HTR-8/SVneo (cell line): ENCODE results near the gene CFAP221.

ENCODE experiments used
- DNase-seq: peaks from one replicate; pipeline ENCODE4 v3.0.0; 2011; ENCODE audit warnings: low spot score, mixed read lengths; ENCODE audit not compliant: insufficient read length
- FAIRE-seq: peaks from 2 replicates; lab custom pipeline; 2011; peaks lifted over from hg19 to GRCh38; lab: Jason Lieb, UNC

CFAP221 gene

DNA sequence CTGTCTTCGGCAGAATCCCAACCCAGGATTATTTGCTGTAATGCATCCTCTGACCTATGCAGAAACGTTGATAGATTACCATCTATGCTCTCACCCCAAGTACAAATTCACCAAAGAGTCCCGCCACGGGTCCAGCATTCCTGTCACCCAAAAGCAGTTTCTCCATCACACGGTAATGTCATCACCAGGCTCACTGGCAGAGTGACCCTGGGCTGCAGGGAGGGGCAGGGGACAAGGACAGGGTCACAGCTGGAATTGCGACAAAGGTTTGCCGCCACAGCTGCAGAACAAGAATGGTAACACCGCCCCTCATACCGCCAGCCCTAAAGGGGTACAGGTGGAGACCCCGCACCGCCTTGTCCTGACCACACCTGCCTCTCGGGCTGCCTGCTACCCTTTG lies 94.0 kb downstream of the CFAP221 start:
- FAIRE-seq = no peak
- DNase-seq = no peak

DNA sequence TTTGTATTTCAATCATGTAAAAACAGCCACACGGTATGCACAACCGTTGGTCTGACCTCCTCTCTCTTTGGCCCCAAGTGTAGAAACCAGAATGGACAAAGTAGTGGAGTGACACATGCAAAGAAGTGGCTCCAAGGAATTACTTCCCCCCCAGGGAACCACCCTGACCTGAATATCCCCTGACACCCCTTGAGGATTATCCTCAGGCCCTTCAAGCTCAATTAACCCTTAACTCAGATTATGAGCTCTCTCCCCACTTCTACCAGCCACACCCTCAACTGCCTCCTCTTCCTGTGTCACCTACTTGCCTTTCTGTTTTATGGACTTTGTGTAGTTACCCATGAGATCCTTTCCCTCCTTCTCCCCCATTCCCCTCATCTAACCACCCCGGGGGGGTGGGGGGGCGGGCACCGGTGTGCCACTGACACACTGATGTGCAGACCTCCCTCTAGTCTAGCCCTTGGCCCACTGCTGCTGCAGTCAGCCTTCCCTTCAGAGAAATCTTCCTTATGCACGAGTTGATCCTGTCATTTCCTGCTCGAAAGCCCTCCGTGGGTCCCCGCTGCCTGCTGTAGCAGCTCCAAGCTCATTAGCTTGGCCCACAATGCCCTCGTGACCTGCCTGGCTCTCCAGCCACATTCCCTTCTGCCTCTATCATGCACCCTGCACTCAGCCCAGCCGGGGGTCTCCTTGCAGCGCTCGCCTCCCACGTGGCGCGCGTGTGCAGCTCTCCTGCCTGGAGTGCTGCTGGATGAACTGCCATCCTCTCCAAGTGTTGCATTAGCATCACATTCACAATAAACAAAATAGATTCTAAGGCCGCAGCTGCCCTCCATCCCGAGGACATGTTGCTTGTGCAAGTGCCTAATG lies 94.7 kb downstream of the CFAP221 start:
- no peak for FAIRE-seq
- DNase-seq = no peak

DNA sequence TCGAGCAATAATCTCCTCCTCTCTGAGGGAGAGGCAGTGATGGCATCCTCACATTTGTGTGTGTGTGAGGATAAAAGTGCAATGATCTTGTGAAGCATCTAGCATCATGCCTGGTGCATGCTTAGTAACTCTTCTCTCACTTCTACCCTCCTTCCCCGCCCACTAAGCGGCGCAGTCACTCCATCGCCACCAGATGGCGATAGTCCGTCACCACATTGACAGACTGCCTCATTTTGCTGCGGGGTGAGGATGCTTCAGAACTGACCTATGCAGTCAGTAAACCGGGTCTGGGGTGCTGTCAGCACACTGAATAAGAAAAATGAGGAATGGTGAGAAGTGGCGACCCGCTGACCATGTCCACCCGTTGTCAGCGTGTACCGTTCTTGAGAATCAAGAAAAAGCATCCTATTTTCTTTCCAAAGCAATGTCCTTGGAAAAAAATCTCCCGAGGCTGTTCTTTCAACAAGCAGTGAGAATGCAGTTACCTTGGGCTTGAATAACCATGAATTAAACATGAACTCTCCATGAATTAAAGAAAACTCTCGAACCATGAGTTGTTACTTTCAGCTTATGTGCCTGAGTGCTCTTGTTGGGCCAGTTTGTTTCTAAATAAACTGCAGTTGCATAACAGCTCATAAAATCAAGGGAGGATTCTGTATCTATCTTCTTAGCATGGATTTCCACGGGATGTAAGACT lies 97.5 kb downstream of the CFAP221 start:
- peak; percentile 89 for DNase-seq
- FAIRE-seq = peak; percentile 92

DNA sequence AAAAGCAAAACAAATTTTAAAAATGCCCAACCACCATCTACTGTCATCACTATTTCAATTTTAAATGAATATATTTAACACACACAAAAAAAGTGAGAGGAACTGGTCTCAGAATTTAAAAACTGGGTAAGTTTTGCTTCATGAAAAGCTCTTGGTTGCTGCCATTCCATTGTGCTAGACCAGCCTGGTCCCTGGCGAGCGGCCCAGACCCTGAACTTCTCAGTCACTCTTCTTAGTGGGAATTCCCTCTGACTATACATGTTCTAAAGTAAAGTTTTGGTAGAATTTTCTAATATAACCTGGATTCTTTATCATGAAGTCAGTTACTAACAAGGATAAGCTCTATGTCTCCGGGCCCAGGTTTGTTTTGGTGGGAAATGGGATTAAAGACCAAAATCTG lies 99.9 kb downstream of the CFAP221 start:
- FAIRE-seq = no peak
- no peak for DNase-seq

DNA sequence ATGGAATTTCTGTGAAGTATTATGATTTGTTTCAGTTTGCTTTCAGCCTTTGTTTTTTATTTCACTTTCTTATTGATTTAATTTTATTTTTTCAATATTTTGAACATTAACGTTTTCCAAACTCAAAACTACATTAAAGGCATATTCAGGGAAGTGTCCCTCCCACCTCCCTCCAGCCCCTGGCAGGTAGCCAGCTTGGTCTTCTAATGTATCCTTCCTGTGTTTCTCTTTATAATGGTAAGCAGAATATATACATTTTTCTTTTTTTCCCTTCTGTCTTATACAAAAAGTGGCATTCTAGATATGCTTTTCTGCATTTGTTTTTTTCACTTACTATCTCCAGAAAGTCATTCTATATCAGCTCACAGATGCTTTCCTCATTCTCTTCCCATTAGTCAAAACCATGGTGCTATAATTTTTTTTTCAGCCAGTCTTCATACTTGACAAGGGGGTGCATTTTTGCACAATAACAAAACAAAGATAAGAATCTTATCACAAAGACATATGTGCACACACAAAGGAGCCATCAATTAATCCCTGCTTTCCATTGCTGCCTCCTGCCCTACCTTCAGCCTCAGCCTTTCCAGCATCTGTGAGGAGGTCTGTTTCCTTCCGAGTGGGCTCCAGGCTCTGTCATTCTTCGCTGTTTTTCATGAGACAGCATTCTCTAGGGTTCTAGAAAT lies 101.1 kb downstream of the CFAP221 start:
- FAIRE-seq = no peak
- no peak for DNase-seq

DNA sequence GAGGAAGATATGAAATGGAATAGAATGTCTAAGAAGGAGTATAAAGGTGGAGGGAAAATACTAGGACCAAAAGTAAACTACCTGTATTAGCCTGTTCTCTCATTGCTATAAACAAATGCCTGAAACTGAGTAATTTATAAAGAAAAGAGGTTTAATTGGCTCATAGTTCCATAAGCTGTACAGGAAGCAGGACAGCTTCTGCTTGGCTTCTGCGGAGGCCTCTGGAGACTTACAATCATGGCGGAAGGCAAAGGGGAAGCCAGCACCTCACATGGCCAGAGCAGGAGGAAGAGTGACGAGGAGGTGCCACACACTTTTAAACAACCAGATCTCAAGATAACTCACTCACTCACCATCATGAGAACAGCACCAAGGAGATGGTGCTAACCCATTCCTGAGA lies 101.9 kb downstream of the CFAP221 start:
- DNase-seq (no peak), FAIRE-seq (no peak)

DNA sequence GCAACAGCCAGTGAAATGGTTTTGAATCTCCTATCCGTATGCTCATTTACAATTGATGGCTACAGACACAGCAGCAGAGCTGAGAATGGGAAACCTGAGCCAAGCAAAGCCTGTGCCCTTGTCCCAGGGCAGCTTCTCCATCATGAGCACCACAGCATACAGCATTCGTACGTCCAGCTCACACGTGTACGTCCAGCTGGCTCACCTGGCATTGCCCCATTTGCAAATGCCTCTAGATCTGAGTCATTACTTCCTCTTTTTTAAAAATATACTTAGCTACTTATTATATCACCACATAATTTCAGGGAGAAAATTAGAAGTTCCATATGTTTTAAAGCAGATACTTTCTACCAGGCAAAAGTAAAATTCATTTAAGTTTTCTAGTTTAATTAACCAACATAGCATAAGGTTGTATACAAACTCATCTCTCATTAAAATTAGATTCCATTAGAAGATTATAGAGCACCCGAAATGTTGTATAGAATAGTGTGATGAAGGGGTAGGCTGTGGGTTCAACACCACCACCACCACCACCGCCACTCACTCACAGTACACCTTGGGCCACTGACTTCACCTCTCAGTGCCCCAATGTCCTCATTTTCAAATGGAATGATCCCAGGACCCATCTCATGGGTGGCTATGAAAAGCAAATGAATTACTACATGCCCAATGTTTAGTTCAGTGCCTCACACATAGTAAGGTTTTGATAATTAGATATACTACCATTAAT lies 103.4 kb downstream of the CFAP221 start:
- DNase-seq (no peak), FAIRE-seq (no peak)

DNA sequence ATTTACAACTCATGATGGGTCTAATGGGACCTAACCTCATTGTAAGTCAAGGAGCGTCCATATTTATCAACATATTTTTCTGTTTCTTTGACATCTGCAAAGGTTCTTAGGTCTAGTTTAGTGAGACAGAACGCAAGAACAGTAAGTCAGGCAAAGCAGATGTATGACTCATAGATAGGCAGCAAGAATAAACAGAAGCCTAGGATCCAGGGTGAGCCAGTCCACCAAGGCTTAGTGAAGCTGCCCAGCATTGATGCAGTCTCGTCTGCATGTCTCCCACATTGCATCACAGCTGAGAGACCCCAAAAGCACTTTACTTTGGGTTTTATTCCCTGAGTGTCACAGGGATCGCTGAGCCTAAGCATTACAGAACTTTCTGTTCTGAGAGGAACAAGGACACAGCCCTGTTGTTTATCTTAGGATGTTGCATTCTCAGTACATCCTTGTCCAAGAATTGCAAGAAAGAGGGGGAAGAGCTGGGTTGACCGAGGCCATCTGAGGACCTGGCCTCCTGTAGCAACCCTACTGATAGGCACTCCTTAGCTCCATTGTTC lies 105.2 kb downstream of the CFAP221 start:
- no peak for DNase-seq
- no peak for FAIRE-seq

DNA sequence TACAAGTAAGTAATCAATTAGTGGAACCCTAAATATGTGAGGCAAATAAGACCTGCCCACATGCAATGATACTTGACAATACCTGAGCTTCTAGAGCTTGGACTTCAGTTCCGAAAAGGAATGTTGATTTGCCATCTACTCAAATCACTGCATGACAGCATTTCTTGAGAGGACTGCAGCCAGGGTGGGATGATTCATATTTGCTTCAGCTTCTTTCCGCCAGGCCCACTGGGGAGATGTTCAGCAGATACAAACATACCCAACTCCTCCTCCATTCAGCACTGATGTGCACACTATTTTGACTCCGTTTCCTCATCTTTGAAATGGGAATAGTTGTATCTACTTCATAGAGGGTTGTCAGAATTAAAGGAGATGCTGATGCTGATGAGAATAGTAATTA lies 106.0 kb downstream of the CFAP221 start:
- FAIRE-seq (no peak), DNase-seq (no peak)

DNA sequence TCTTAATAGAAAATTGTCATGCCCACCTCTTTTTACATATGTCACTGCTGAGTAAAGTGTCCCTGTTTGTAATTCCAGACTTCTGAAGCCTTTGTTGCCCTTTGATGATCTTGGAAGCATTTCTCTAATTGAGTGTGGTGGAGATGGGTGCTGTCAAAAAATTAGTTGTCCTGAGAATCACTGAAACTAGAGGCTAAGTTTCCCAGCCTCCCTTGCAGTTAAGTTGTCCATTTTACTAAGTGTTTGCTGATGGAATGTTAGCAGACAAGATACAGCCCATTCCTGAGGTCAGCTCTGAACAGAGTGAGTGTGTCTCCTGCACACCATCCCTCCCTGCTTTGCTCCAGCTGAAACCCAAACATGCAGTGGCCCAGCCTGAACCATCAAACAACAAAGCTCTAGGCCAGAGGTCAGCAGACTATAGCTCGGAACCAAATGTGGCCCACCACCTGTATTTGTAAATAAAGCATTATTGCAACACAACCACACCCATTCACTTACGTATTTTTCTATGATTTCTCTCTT lies 106.7 kb downstream of the CFAP221 start:
- DNase-seq (no peak), FAIRE-seq (no peak)

DNA sequence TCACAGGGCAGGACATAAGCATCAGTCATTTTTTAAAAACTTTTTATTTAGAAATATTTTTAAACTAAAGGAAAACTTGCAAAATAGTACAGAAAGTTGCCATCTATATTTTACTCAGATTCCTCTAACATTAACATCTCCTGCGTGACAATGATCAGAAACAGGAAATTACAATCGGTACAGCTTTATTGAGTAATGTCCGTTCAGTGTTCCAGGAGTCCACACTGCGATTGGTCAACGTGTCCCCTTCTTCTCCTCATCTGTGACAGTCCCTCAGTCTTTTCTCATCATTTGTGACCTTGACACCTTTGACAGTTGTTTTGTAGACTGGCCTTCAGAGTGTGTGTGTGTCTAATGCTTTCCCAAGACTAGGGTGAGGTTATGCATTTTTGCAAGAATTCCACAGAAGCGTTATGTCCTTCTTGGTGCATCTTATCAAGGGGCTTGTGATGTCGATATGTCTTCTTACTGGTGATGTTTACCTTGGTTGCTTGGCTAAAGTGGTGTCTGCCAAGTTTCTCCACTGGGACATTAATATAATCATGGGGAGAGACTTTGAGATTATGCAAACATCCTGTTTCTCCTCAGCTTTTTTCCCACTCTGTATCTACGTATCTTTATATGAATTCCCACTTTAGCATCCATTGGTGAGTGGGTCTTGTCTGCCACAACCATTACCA lies 113.4 kb downstream of the CFAP221 start:
- DNase-seq (no peak), FAIRE-seq (no peak)

DNA sequence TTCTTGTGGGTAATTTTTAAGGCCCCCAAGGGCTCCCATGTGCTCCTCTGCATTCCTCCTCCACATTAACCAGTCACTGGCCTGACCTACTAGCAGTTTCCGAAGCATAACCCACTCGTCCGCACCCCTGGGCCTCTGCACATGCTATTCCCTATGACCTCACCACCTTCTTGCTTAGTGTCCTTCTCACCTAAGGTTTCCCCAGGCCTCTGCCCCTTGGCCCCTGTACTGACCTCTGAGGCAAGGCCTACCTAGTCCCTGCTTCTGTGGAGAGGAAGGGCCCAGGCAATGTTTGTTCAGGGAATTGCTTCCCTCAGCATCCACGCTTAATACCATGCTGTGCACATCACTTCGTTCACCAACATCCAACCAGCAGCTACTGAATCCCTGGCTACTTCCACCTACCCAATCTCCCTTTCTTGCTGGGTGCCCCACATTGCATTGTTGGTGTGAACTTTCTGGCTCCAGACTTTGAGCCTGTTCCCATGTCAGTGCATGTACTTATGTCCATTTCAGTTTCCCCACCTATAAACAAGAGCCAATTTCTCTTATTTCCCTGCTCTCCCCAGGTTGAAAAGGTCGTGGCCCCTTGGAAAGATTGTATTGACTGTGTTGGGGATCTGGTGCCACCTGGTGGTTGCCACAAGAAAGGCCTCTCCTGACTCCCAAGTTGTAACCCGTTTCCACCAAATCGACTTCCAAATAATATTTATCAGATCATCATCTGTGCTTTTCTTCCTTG lies 115.5 kb downstream of the CFAP221 start:
- FAIRE-seq (peak; percentile 44), DNase-seq (peak; percentile 35)

DNA sequence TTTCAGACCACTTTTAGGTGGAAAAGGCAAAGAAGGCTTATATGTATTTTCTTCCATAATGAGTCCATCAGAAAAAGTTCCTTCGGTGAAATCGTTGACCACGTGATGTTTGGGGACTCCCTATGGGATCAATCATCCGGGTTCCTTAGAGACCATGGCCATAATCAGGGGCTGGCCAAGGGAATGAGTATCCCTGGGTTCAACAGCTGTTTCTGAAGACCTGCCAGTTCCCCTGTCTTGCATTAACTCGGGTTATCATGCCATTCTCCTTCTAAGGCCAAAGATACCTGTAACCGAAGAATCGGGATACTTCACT lies 116.1 kb downstream of the CFAP221 start:
- DNase-seq (no peak), FAIRE-seq (no peak)

DNA sequence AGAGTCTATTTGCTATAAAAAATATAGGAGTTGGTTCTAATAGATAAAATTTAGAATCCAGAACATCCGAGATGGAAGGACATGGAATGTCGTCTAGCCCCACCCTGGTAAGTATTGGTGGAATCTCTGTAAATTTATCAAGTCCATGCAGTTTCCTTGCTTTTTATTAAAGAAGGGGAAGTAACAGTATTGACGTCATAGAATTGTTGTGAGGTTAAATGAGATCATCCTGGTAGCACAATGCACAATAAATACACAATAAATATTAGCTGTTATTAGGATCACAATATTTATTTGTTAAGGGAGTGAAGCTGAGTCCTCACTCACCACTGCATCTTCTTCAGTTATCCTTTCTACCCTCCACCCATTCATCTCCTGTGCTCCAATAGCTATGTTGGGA lies 118.0 kb downstream of the CFAP221 start:
- DNase-seq = no peak
- no peak for FAIRE-seq

DNA sequence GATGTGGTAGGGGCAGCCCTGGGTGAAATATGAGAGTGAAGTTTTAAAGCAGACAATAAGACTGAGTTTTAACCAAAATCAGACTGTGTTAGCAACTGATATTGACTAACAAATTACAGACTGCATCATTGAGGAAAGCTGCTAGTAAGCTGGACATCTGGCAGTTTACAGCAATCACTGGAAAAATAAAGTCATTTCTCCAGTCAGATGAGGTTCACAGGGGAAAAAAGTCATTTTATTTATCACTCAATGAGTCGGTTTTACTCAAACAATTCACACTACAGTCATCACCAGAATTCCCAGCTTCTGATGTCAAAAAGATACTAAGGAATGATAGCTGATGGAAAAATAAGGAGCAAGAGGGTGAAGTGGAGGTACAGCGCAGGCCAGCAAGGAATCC lies 124.3 kb downstream of the CFAP221 start:
- no peak for FAIRE-seq
- DNase-seq = no peak

DNA sequence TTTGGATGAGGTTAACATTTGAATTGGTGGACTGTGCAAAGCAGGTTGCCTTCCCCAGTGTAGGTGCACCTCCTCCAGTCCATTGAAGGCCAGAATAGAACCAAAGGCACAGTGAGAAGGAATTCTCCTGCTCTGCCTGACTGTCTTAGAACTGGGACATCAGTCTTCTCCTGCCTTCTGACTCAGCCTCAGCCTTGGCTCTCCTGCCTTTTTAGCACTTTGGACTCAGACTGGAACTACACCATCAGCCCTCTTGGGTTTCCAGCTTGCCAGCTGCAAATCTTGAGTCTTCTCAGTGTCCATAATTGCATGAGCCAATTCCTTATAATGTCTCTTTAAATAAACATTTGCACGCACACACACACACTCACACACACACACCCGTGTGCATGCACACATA lies 126.8 kb downstream of the CFAP221 start:
- FAIRE-seq (no peak), DNase-seq (no peak)

DNA sequence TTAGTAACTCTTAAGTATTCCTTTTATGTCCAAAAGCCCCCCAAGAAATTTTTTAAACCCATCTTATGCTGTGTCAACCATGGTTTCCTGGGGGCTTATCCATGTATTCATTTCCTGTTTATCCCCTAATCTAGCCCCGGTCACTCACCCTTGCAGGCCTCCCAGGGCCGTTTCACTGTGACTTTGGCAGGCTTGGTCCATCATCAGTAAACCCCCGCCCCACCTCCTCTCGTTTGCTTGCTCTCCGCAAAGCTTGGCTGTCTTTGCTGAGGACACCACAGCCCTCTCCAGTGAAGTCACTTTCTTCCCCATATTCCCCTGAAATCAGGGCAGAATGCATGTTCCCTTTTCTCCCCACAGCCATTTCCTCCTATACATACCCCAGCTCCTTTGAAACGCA lies 127.5 kb downstream of the CFAP221 start:
- no peak for FAIRE-seq
- DNase-seq = no peak

DNA sequence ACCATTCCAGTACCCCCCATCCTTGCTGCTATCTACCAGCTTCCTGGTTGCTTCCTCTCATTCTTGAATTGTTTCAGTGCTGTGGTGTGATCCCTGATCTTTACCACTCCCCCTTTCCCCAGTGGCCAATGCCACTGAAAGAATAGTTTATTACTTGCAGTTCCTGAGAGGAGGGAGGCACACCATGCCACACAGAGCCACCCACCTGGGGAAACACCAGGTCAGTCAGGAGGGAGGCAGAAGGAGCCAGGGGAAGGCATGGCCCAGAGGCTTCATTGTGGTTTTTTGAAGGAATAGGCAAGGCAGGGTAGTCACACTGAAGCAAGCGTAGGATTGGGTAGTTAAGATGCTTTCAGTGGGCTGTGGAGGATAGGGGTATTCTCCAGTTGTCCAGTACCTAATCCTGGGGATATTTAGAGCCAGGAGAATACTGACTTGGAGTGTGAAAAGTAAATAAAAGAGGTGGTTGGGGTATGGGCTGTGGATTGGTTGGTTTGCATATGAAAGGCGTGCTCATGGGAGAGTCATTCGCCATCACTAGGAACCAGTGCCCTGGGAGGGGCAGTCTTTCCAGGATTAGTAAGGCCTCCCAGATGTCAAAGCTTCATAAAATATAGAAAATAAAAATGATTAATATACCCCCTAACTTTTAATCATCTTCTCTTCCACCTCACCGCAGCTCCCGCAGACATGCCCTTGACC lies 128.1 kb downstream of the CFAP221 start:
- DNase-seq (no peak), FAIRE-seq (no peak)
